Mucosa of rectum (tissue), 2 donors: ENCODE measurements around the gene IL17D.
A peak's percentile ranks its signal among the peaks of the same experiment; 100 is the strongest.

ENCODE experiments used
- H3K27ac ChIP-seq, 2 donors: one replicate each; pipeline ENCODE4 v1.7.0; 2013; ENCODE audit warnings: inconsistent platforms in 2 of 2, low read depth in 2 of 2, low read length in 2 of 2
- H3K27me3 ChIP-seq, 2 donors: one replicate each; pipeline ENCODE4 v1.7.0; 2013; ENCODE audit warnings: low read length in 2 of 2; ENCODE audit not compliant: control insufficient read depth in 2 of 2, insufficient read depth in 2 of 2
- H3K36me3 ChIP-seq, 2 donors: one replicate each; pipeline ENCODE4 v1.7.0; 2013; ENCODE audit warnings: low read length in 2 of 2; ENCODE audit not compliant: control insufficient read depth in 2 of 2, insufficient read depth in 2 of 2
- H3K4me1 ChIP-seq, 2 donors: one replicate each; pipeline ENCODE4 v1.7.0; 2013; ENCODE audit warnings: low read length in 2 of 2, mild to moderate bottlenecking in 1 of 2; ENCODE audit not compliant: control insufficient read depth in 2 of 2, insufficient read depth in 2 of 2
- H3K4me3 ChIP-seq, 2 donors: one replicate each; pipeline ENCODE4 v1.7.0; 2013; ENCODE audit warnings: low read length in 2 of 2
- H3K9ac ChIP-seq, 2 donors: one replicate each; pipeline ENCODE4 v1.7.0; 2013; ENCODE audit warnings: low read length in 2 of 2, low read depth in 1 of 2, mild to moderate bottlenecking in 1 of 2
- H3K9me3 ChIP-seq, 2 donors: one replicate each; pipeline ENCODE4 v1.7.0; 2013; ENCODE audit warnings: low read length in 2 of 2; ENCODE audit not compliant: control insufficient read depth in 2 of 2
- donor health status: healthy.
- donor health status: Normal muscosa, but diverticular disease.

IL17D gene

GRCh38 chr13:20706661-20707060 is 3.2 kb downstream of the IL17D start:
- Histone ChIP-seq H3K4me3 (no peak overlapping the region), H3K27me3 (no peaks in the 10 kb centered on the region), H3K4me1 (peaks cover 3 to 9% of the 10 kb centered on the region in 2 donors), H3K27ac (no peak overlapping the region), H3K36me3 (no peaks in the 10 kb centered on the region), H3K9me3 (no peaks in the 10 kb centered on the region), H3K9ac (no peak overlapping the region)

GRCh38 chr13:20708216-20708615 is 4.7 kb downstream of the IL17D start:
- H3K9me3 ChIP-seq, result no peaks in the 10 kb centered on the region
- H3K4me1 ChIP-seq, result peaks cover 2% of the 10 kb centered on the region in 2 donors
- H3K4me3 ChIP-seq, result no peak overlapping the region
- no peak overlapping the region for H3K9ac ChIP-seq
- H3K27me3 ChIP-seq, result no peaks in the 10 kb centered on the region
- H3K36me3 ChIP-seq, result no peaks in the 10 kb centered on the region
- no peak overlapping the region for H3K27ac ChIP-seq

GRCh38 chr13:20709369-20709768 is 5.9 kb downstream of the IL17D start:
- Histone ChIP-seq H3K4me3 (no peak overlapping the region), H3K27me3 (no peaks in the 10 kb centered on the region), H3K4me1 (peaks cover 2% of the 10 kb centered on the region in 2 donors), H3K9me3 (no peaks in the 10 kb centered on the region), H3K9ac (no peak overlapping the region), H3K27ac (no peak overlapping the region), H3K36me3 (no peaks in the 10 kb centered on the region)

- Histone ChIP-seq H3K9me3 (no peaks in the 10 kb centered on the region), H3K27me3 (no peaks in the 10 kb centered on the region), H3K4me3 (no peak overlapping the region), H3K4me1 (peaks cover 0 to 2% of the 10 kb centered on the region in 2 donors), H3K9ac (no peak overlapping the region), H3K36me3 (no peaks in the 10 kb centered on the region), H3K27ac (no peak overlapping the region)
Observed at GRCh38 chr13:20709782-20710181, 6.3 kb downstream of the IL17D start.

GRCh38 chr13:20711301-20712044 is 8.0 kb downstream of the IL17D start:
- no peak overlapping the region for H3K9ac ChIP-seq
- H3K4me1 ChIP-seq, result peaks cover 0 to 2% of the 10 kb centered on the region in 2 donors
- no peaks in the 10 kb centered on the region for H3K27me3 ChIP-seq
- H3K4me3 ChIP-seq, result no peak overlapping the region
- no peaks in the 10 kb centered on the region for H3K36me3 ChIP-seq
- H3K27ac ChIP-seq, result no peak overlapping the region
- no peaks in the 10 kb centered on the region for H3K9me3 ChIP-seq

- Histone ChIP-seq H3K27ac (no peak overlapping the region), H3K9ac (no peak overlapping the region), H3K4me3 (peak overlapping the region; percentile 37 to 45), H3K36me3 (no peaks in the 10 kb centered on the region), H3K9me3 (no peaks in the 10 kb centered on the region), H3K4me1 (peaks cover 0 to 2% of the 10 kb centered on the region in 2 donors), H3K27me3 (no peaks in the 10 kb centered on the region)
Observed at GRCh38 chr13:20713014-20713376, 9.5 kb downstream of the IL17D start.

GRCh38 chr13:20713751-20714150 is 10.3 kb downstream of the IL17D start:
- H3K27ac ChIP-seq, result no peak overlapping the region
- no peaks in the 10 kb centered on the region for H3K9me3 ChIP-seq
- H3K9ac ChIP-seq, result no peak overlapping the region
- H3K36me3 ChIP-seq, result no peaks in the 10 kb centered on the region
- peaks cover 0 to 2% of the 10 kb centered on the region in 2 donors for H3K4me1 ChIP-seq
- H3K27me3 ChIP-seq, result peaks cover 0 to 1% of the 10 kb centered on the region in 2 donors
- no peak overlapping the region for H3K4me3 ChIP-seq

- H3K27ac ChIP-seq, result no peak overlapping the region
- no peak overlapping the region for H3K9ac ChIP-seq
- no peaks in the 10 kb centered on the region for H3K36me3 ChIP-seq
- H3K4me1 ChIP-seq, result peaks cover 0 to 2% of the 10 kb centered on the region in 2 donors
- no peaks in the 10 kb centered on the region for H3K9me3 ChIP-seq
- no peak overlapping the region for H3K4me3 ChIP-seq
- peaks cover 0 to 5% of the 10 kb centered on the region in 2 donors for H3K27me3 ChIP-seq
Observed at GRCh38 chr13:20714161-20714560, 10.7 kb downstream of the IL17D start.

- no peak overlapping the region for H3K9ac ChIP-seq
- H3K36me3 ChIP-seq, result no peaks in the 10 kb centered on the region
- no peak overlapping the region for H3K27ac ChIP-seq
- H3K4me1 ChIP-seq, result peaks cover 0 to 2% of the 10 kb centered on the region in 2 donors
- H3K9me3 ChIP-seq, result no peaks in the 10 kb centered on the region
- H3K27me3 ChIP-seq, result peaks cover 0 to 7% of the 10 kb centered on the region in 2 donors
- no peak overlapping the region for H3K4me3 ChIP-seq
Observed at GRCh38 chr13:20714563-20715329, 11.2 kb downstream of the IL17D start.

GRCh38 chr13:20715330-20715712 is 11.8 kb downstream of the IL17D start:
- Histone ChIP-seq H3K27ac (no peak overlapping the region), H3K4me1 (peaks cover 0 to 2% of the 10 kb centered on the region in 2 donors), H3K9ac (no peak overlapping the region), H3K9me3 (no peaks in the 10 kb centered on the region), H3K27me3 (peaks cover 0 to 7% of the 10 kb centered on the region in 2 donors), H3K4me3 (no peak overlapping the region), H3K36me3 (no peaks in the 10 kb centered on the region)
